Fibroblast of mammary gland (primary cell): Measurements from ENCODE around the gene TPRKB.
"Not testable (repeated sequence)": the region's sequence is repeated elsewhere in the genome, so short reads cannot be mapped to it uniquely, and the experiment has no call there.

Experiments
- DNase-seq: peaks from one replicate; pipeline ENCODE4 v3.0.0-alpha.2; 2010; ENCODE audit warnings: low read depth
- H3K4me3 ChIP-seq: 2 replicates; pipeline ENCODE4 v1.5.1; 2011; ENCODE audit warnings: low read depth, mild to moderate bottlenecking, low read length, moderate library complexity; ENCODE audit not compliant: control insufficient read depth
- CTCF ChIP-seq: conservative IDR thresholded peaks from 2 replicates; pipeline ENCODE4 v1.5.1; 2011; ENCODE audit warnings: low read depth, low read length, inconsistent platforms; ENCODE audit not compliant: control insufficient read depth, insufficient read depth

Gene TPRKB

GRCh38 chr2:73700131-73700611 lies 37.0 kb downstream of the TPRKB start:
- TF ChIP-seq CTCF = no peak
- DNase-seq = no peak
- H3K4me3 ChIP-seq = no peak overlapping the region

DNA sequence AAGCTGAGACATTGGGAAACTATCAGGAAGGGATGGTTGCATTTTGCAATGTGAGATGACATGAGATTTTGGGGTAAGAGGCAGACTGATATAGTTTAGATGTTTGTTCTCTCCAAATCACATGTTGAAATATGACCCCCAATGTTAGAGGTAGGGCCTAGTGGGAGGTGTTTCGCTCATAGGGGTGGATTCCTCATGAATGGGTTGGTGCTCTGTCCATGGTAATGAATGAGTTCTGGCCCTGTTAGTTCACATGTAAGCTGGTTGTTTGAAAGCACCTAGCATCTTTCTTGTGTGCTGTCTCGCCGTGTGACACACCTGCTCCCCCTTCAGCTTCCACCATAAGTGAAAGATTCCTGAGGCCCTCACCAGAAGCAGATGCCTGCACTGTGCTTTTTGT lies 37.7 kb downstream of the TPRKB start:
- no peak for DNase-seq
- H3K4me3 ChIP-seq = no peak overlapping the region
- TF ChIP-seq CTCF = no peak

- no peak overlapping the region for H3K4me3 ChIP-seq
- TF ChIP-seq CTCF = no peak
- DNase-seq = no peak
Measured at GRCh38 chr2:73698101-73698500, 39.0 kb downstream of the TPRKB start.

GRCh38 chr2:73697606-73698005 lies 39.5 kb downstream of the TPRKB start:
- no peak overlapping the region for H3K4me3 ChIP-seq
- no peak for TF ChIP-seq CTCF
- peak; percentile 38 for DNase-seq

DNA sequence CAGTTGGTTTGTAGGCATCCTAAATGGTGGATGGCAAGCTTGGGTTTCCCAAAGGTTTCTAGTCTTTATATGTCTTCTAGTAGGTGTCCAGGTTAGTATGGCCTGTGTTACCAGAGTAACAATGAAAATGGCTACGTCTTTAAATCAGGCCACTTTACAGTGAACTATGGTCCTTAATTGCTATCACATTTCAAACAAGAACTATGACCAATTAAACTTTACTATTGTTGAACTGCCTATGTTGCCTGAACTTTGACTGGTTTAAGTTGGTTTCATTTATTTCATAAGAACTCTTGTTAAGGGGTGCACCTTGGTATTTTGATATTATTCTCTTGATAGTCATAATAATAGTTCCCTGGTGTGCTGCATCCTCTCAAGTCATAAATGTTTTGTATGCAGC lies 40.2 kb downstream of the TPRKB start:
- not testable (repeated sequence) for DNase-seq, H3K4me3 ChIP-seq

- H3K4me3 ChIP-seq, DNase-seq: not testable (repeated sequence)
Measured at GRCh38 chr2:73696521-73696920, 40.6 kb downstream of the TPRKB start.

DNA sequence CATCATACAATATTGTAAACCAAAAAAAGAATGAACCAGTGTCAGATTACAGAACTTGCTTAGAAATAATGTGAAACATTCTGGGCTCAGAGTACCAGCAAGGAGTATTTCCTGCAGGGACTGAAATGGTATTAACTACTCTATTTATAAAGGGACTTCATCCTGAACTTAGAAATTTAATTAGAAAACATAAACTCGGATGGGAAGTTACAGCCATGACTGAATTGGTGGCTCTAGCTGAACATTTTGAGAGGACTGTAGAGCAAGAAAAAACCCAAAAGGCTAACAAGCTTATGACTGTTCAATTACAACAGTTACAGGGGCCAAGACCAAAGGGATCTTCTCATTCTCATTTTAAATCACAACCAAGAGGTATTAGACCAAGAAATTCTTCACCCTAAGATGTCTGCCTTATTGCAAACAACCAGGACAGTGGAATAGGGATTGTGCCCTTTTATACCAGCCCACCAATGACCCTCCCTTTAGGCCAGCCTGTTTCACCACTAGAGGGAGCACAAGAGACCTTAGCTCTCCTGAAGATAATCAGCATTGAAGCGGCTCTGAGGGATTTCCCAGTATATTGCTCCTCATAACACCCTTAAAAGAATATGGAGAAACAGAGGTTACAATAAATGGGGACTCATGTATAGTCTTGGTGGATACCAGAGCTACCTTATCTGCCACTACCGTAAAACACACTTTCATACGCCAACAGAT lies 46.6 kb downstream of the TPRKB start:
- DNase-seq = peak; percentile 12
- not testable (repeated sequence) for H3K4me3 ChIP-seq
- TF ChIP-seq CTCF = peak; percentile 58

GRCh38 chr2:73688494-73688893 lies 48.7 kb downstream of the TPRKB start:
- H3K4me3 ChIP-seq = not testable (repeated sequence)
- peak; percentile 7 for DNase-seq
